HG03103 (cell line): ENCODE measurements around the gene DOCK3.
A peak's percentile ranks its signal among the peaks of the same experiment; 100 is the strongest.
"Not testable (repeated sequence)": the region's sequence is repeated elsewhere in the genome, so short reads cannot be mapped to it uniquely, and the experiment has no call there.

ENCODE experiments used
- ATAC-seq: cut with Tn5 transposase; IDR thresholded peaks from one replicate; pipeline ENCODE4 v1.9.1; 2021; ENCODE audit warnings: low read depth; ENCODE audit not compliant: unreplicated experiment

The DOCK3 gene

GRCh38 chr3:51380601-51381332, 706.0 kb downstream of the DOCK3 start:
- ATAC-seq, result no peak

GRCh38 chr3:51381333-51381705, 706.6 kb downstream of the DOCK3 start:
- ATAC-seq, result no peak

GRCh38 chr3:51382076-51382745, 707.5 kb downstream of the DOCK3 start:
- no peak for ATAC-seq

GRCh38 chr3:51382947-51383578, 708.3 kb downstream of the DOCK3 start:
- no peak for ATAC-seq

GRCh38 chr3:51384055-51384725, 709.5 kb downstream of the DOCK3 start:
- ATAC-seq, result peak; percentile 3

DNA sequence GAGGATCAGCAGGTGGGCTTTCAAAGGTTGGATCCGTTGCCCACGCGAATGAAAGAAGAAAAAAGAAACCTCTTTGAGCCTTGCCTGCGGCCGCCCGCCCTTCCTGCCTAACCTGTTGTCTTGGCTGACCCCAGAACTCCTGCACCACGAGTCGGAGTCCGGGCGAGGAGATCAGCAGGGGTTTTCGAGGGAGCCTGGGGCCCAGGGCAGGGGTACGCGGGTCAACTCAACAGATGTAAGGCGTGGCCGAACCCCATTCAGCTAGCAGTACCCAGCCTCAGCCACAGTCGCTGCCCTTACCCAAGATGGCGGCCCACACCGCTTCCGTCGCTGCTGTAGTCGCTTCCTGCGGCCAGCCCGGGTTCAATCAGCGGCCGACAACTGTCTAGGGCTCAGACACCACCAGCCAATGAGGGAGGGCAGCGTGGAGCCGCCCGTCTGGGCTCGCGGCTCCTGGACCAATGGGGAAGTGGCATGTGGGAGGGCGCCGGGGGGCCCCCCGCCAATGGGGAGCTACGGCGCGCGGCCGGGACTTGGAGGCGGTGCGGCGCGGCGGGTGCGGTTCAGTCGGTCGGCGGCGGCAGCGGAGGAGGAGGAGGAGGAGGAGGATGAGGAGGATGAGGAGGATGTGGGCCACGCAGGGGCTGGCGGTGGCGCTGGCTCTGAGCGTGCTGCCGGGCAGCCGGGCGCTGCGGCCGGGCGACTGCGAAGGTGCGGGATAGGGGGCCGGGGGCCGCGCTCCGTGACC, 710.2 kb downstream of the DOCK3 start, which contains the start of gene MANF:
Gene MANF, plus strand, starts transcription at position 566 of the 748 bp plus-strand sequence. Its CDS starts 52 bp downstream, at position 618.
- ATAC-seq, result peak; percentile 96

GRCh38 chr3:51385621-51386091, 710.9 kb downstream of the DOCK3 start:
- no peak for ATAC-seq

DNA sequence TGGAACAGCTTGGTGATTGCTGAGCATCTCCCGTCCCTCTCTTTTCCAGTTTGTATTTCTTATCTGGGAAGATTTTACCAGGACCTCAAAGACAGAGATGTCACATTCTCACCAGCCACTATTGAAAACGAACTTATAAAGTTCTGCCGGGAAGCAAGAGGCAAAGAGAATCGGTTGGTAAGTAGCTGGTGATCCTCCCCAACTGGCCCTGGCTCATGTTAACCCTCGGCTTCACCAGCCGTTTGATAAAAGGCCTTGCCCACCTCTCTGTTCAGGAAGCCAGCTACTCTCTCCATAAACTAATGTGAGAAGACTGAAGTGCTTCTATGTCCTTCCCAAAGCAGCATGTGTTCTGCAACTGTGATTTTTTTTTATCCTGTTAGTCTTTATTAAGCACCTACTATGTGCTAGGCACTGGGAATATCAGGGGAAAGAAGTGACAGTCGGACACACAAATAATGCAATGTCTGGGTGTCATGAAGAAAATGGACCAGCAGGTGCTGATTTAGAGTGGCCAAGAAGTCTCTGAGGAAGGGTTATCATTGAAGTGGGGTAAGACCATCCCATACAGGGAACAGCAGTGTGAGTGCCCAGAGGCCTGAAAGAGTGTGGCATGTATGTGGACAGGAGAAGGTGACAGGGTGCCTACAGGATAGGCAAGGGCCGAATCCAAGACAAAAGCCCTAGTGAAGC, 711.6 kb downstream of the DOCK3 start:
- no peak for ATAC-seq

DNA sequence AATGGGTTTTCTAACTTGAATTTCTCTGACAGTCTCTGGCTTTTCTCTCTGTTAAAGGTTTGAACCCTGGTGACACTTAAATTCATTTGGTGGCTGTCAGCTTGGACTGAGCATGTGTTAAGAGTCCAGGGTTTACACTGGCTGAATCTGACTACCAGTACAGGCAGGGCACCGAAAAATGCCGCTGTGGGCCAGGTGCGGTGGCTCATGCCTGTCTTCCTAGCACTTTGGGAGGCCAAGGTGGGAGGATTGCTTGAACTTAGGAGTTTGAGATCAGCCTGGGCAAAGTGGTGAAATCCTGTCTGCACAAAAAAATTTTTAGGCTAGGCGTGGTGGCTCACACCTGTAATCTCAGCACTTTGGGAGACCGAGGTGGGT, 712.1 kb downstream of the DOCK3 start:
- no peak for ATAC-seq

DNA sequence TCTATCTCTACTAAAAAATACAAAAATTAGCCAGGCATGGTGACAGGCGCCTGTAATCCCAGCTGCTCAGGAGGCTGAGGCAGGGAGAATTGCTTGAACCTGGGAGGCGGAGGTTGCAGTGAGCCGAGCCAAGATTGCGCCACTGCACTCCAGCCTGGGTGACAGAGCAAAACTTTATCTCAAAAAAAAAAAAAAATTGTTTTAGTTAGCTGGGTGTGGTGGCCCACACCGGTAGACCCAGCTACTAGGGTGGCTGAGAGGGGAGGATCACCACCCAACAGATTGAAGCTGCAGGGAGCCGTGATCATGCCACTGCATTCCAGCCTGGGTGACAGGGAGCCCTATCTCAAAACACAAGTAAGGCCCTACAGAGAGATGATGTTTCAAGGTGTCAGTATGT, 712.6 kb downstream of the DOCK3 start:
- ATAC-seq, result not testable (repeated sequence)

DNA sequence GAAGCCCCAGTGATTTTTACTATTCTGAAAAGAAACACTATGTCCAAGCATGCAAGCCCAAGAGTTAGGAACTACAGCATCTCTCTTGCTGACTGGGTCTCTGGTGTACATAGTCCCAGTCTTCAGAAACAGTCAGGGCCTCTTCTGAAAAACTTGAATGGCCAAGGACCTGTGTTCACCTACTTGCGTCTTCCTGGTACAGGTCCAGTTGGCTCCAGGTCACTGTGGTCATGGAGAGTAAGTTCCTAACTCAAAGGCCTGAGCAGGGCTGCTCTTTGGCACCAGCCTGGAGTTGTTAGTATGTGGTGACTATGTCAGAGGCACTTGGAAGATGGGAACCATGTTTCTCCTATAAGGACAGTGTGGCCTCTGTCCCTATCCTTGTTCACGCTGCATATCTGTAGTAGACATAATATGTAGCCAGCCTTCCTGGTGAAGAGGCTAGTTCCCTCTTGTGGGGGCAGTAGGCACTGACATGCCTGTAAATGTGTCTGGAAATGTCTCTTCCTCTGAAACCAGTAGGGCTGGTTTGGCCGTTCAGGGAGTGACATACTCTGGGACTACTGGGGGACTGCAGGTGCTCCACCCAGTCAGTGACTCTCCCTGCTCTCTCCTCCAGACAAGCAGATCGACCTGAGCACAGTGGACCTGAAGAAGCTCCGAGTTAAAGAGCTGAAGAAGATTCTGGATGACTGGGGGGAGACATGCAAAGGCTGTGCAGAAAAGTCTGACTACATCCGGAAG, 713.7 kb downstream of the DOCK3 start:
- ATAC-seq, result no peak

DNA sequence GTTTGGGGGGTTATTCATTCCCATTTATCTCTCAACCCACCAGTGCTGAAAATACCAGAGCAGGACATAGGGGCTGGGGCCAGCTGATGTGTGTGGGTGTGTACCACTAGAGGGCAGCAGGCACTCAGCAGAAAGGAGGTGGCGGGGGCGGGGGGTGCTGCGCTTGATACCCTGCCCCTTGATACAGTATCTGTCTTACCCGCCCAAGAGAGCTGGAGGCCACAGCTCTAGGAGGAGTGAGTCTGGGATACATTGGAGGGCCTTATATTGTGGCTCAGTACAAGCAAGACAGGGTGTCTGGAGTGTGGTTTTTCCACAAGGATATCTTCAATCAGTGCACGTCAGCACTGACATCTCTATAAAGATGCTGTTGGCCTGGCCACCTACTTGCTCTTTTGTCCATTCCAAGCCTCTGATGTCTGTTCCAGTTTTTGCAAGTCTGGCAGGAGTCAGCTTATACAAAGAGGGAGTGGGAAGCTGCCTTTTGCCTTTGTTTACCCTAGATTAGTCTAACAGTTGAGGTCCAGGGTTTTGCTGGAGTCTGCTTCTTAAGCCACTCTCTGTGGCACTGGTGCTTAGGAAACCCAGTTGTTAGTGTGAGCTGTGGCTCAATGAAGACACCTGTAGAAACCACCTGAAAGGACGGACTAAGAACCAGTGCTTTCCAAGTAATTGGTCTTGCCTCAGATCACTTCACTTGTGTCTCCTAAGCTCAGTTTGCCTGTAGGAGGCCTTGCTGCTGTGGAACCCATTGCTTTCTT, 714.9 kb downstream of the DOCK3 start:
- no peak for ATAC-seq

- ATAC-seq, result no peak
Observed at GRCh38 chr3:51390246-51391074, 715.7 kb downstream of the DOCK3 start.

DNA sequence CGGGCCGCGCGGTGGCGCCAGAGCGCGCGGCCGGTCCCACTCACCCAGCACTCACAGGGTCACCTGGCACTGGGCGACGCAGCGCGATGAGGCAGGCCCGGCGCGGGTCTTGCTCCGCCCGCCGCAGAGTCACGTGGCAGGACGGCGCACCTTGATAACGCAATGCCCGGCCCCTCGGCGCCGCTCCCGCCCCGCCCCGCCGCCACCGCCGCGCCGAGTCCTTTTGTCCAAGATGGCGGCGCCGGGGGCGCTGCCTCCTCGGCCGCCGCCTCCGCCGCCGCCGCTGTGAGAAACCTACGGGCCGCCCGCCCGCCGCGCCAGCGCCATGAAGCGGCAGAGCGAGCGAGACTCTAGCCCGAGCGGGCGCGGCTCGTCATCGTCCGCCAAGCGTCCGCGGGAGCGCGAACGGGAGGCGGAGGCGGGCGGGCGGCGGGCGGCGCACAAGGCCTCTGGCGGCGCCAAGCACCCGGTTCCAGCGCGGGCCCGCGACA, 716.4 kb downstream of the DOCK3 start, which contains the start of gene RBM15B:
Gene RBM15B, plus strand, starts transcription at position 211 of the 491 bp plus-strand sequence. Its CDS starts 115 bp downstream, at position 326.
- ATAC-seq, result peak; percentile 93

- ATAC-seq, result no peak
Observed at GRCh38 chr3:51391566-51392354, 717.0 kb downstream of the DOCK3 start.

DNA sequence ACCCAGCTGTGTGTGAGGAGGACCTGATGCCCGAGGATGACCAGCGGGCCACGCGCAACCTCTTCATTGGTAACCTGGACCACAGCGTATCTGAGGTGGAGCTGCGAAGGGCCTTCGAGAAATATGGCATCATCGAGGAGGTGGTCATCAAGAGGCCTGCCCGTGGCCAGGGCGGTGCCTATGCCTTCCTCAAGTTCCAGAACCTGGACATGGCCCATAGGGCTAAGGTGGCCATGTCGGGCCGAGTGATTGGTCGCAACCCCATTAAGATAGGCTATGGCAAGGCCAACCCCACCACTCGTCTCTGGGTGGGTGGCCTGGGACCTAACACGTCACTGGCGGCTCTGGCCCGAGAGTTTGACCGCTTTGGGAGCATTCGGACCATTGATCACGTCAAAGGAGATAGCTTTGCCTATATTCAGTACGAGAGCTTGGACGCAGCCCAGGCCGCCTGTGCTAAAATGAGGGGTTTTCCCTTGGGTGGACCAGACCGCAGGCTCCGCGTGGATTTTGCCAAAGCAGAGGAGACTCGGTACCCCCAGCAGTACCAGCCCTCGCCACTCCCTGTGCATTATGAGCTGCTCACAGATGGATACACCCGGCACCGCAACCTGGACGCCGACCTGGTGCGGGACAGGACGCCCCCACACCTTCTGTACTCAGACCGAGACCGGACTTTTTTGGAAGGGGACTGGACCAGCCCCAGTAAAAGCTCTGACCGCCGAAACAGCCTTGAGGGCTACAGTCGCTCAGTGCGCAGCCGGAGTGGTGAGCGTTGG, 717.8 kb downstream of the DOCK3 start:
- no peak for ATAC-seq
